Liver (tissue), 9 donors: ENCODE data around the gene OR2A2. TPM values are rescaled to one million over a fixed set of nuclear protein-coding genes. Genes with fewer than 3 reads are reported as not detected.

ENCODE experiments used
- DNase-seq: peaks from one replicate; pipeline ENCODE4 v3.0.0-alpha.2; 2017; ENCODE audit warnings: low spot score
- H3K27ac ChIP-seq, 2 donors: one replicate each; pipeline ENCODE4 v1.7.0; 2013; ENCODE audit warnings: inconsistent platforms in 2 of 2, low read length in 2 of 2, control low read depth in 1 of 2, low read depth in 1 of 2, mild to moderate bottlenecking in 1 of 2
- H3K27me3 ChIP-seq, 4 donors: one replicate each; pipeline versions ENCODE4 v1.6.1 to v1.7.0; 2013; ENCODE audit warnings: low read length in 3 of 4, inconsistent platforms in 1 of 4, mild to moderate bottlenecking in 1 of 4, moderate library complexity in 1 of 4; ENCODE audit not compliant: control insufficient read depth in 4 of 4, insufficient read depth in 4 of 4
- H3K36me3 ChIP-seq, 4 donors: one replicate each; pipeline versions ENCODE4 v1.6.1 to v1.7.0; 2013; ENCODE audit warnings: low read length in 3 of 4, mild to moderate bottlenecking in 3 of 4, low read depth in 1 of 4, moderate library complexity in 1 of 4; ENCODE audit not compliant: control insufficient read depth in 4 of 4, insufficient read depth in 3 of 4
- H3K4me1 ChIP-seq, 4 donors: one replicate each; pipeline versions ENCODE4 v1.6.1 to v1.7.0; 2013; ENCODE audit warnings: low read length in 3 of 4, mild to moderate bottlenecking in 3 of 4, moderate library complexity in 1 of 4; ENCODE audit not compliant: control insufficient read depth in 4 of 4, insufficient read depth in 4 of 4
- H3K4me3 ChIP-seq, 3 donors: one replicate each; pipeline versions ENCODE4 v1.6.1 to v1.7.0; 2013; ENCODE audit warnings: low read length in 3 of 3, control low read depth in 1 of 3, low read depth in 1 of 3, mild to moderate bottlenecking in 1 of 3
- H3K9ac ChIP-seq, 2 donors: one replicate each; pipeline ENCODE4 v1.7.0; 2013; ENCODE audit warnings: low read length in 2 of 2, mild to moderate bottlenecking in 2 of 2, moderate library complexity in 2 of 2, control low read depth in 1 of 2, low read depth in 1 of 2
- H3K9me3 ChIP-seq, 4 donors: one replicate each; pipeline versions ENCODE4 v1.6.1 to v1.7.0; 2013; ENCODE audit warnings: low read length in 3 of 4; ENCODE audit not compliant: control insufficient read depth in 4 of 4
- FOXA2 ChIP-seq: IDR thresholded peaks from 2 replicates; pipeline ENCODE4 v1.6.1; 2016; ENCODE audit warnings: antibody characterized with exemption
- GABPA ChIP-seq, 2 donors: IDR thresholded peaks in 1 of 2; conservative IDR thresholded peaks in 1 of 2; 2 replicates each; pipeline ENCODE4 v1.6.1; 2016; ENCODE audit warnings: antibody characterized with exemption in 2 of 2, mild to moderate bottlenecking in 1 of 2, moderate library complexity in 1 of 2
- HNF4A ChIP-seq, 2 donors: conservative IDR thresholded peaks; 2 replicates each; pipeline ENCODE4 v1.6.1; 2016; ENCODE audit warnings: antibody characterized with exemption in 2 of 2, mild to moderate bottlenecking in 2 of 2
- HNF4G ChIP-seq: IDR thresholded peaks from 2 replicates; pipeline ENCODE4 v1.6.1; 2016; ENCODE audit warnings: antibody characterized with exemption
- JUND ChIP-seq, 2 donors: IDR thresholded peaks; 2 replicates each; pipeline ENCODE4 v1.6.1; 2016; ENCODE audit warnings: antibody characterized with exemption in 2 of 2
- NR2F2 ChIP-seq: IDR thresholded peaks from 2 replicates; pipeline ENCODE4 v1.6.1; 2016; ENCODE audit warnings: antibody characterized with exemption
- RAD21 ChIP-seq, 2 donors: IDR thresholded peaks; 2 replicates each; pipeline ENCODE4 v1.6.1; 2016; ENCODE audit warnings: antibody characterized with exemption in 2 of 2, mild to moderate bottlenecking in 2 of 2
- RXRA ChIP-seq, 2 donors: IDR thresholded peaks; 2 replicates each; pipeline ENCODE4 v1.6.1; 2017 to 2018; ENCODE audit warnings: antibody characterized with exemption in 2 of 2, mild to moderate bottlenecking in 1 of 2
- SP1 ChIP-seq: IDR thresholded peaks from 2 replicates; pipeline ENCODE4 v1.6.1; 2018; ENCODE audit warnings: antibody characterized with exemption, mild to moderate bottlenecking
- TAF1 ChIP-seq: conservative IDR thresholded peaks from 2 replicates; pipeline ENCODE4 v1.6.1; 2016; ENCODE audit warnings: antibody characterized with exemption, mild to moderate bottlenecking
- YY1 ChIP-seq: IDR thresholded peaks from 2 replicates; pipeline ENCODE4 v1.6.1; 2016; ENCODE audit warnings: antibody characterized with exemption, mild to moderate bottlenecking
- WGBS: extraction: QIAGEN DNeasy Blood & Tissue Kit; methylation state at CpG from one replicate; pipeline ENCODE4 v1.1.7; 2013; 5-methylcytosine and 5-hydroxymethylcytosine counted together
- polyA plus RNA-seq, 2 donors: library from polyadenylated mRNA; stranded (reverse) in 1 of 2; unstranded in 1 of 2; fragments of 200-250 nt in 1 of 2; fragments of >200 nt in 1 of 2; fragmentation: Nextera tagmentation in 1 of 2; extraction: Ambion mirVana in 1 of 2; gene quantifications; one replicate each; pipeline versions ENCODE4 v1.2.1 to v1.2.3, GENCODE V29; 2013 to 2015
- total RNA-seq, 2 donors: library from RNA; depleted of rRNA; stranded (reverse); fragments of >200 nt; gene quantifications; one replicate each; pipeline ENCODE4 v1.2.3, GENCODE V29; 2014
- TF ChIP-seq, protein P1 (sequence below): IDR thresholded peaks from 2 replicates; pipeline ENCODE4 v1.6.1; 2016; ENCODE audit warnings: antibody characterized with exemption
- TF ChIP-seq, protein P2 (sequence below): fragments of 150-350 bp; IDR thresholded peaks from 2 replicates; pipeline ENCODE4 v1.5.1; 2017; ENCODE audit warnings: improper control_type of control experiment, low read depth, low read length; ENCODE audit not compliant: missing input control
- TF ChIP-seq, protein P3 (sequence below): IDR thresholded peaks from 2 replicates; pipeline ENCODE4 v1.6.1; 2016; ENCODE audit warnings: antibody characterized with exemption, mild to moderate bottlenecking
- TF ChIP-seq, protein P4 (sequence below): IDR thresholded peaks from 2 replicates; pipeline ENCODE4 v1.6.1; 2016; ENCODE audit warnings: antibody characterized with exemption
- TF ChIP-seq, protein P5 (sequence below): IDR thresholded peaks from 2 replicates; pipeline ENCODE4 v1.6.1; 2016; ENCODE audit warnings: antibody characterized with exemption
- donor health status: healthy.
- donor health status: healthy.
- donor health status: healthy.
- donor health status: healthy.
- donor health status: healthy.

OR2A2 gene, protein sequence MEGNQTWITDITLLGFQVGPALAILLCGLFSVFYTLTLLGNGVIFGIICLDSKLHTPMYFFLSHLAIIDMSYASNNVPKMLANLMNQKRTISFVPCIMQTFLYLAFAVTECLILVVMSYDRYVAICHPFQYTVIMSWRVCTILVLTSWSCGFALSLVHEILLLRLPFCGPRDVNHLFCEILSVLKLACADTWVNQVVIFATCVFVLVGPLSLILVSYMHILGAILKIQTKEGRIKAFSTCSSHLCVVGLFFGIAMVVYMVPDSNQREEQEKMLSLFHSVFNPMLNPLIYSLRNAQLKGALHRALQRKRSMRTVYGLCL
- total RNA-seq (not detected), polyA plus RNA-seq (not detected)

DNA sequence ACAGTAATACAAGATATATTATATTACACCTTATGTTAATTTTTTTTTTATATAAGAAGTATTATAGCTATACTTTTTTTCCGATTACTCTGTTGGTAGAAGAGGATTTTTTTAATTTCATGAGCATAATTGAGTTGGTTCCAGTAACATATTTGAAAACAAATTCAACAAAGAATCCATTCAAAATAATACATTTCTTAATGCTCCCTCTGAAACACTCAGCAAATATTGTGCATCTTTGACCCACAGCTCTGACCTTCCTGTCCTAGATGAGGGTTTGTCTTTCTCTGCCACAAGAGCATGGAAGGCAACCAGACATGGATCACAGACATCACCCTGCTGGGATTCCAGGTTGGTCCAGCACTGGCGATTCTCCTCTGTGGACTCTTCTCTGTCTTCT lies at the start of gene OR2A2:
Gene OR2A2, plus strand, starts transcription at position 301 of the 400 bp plus-strand sequence. Its CDS starts 0 bp downstream, at position 301.
- Histone ChIP-seq H3K27me3 (peaks cover 0 to 2% (median 0%) of the 10 kb centered on the region in 4 donors), H3K4me1 (no peaks in the 10 kb centered on the region), H3K9me3 (no peaks in the 10 kb centered on the region), H3K4me3 (no peak within 1 kb of the TSS), H3K36me3 (no peaks in the 10 kb centered on the region), H3K9ac (no peak within 1 kb of the TSS), H3K27ac (no peak within 1 kb of the TSS)
- TF ChIP-seq FOXA2 = no peak
- TF ChIP-seq, protein P1, sequence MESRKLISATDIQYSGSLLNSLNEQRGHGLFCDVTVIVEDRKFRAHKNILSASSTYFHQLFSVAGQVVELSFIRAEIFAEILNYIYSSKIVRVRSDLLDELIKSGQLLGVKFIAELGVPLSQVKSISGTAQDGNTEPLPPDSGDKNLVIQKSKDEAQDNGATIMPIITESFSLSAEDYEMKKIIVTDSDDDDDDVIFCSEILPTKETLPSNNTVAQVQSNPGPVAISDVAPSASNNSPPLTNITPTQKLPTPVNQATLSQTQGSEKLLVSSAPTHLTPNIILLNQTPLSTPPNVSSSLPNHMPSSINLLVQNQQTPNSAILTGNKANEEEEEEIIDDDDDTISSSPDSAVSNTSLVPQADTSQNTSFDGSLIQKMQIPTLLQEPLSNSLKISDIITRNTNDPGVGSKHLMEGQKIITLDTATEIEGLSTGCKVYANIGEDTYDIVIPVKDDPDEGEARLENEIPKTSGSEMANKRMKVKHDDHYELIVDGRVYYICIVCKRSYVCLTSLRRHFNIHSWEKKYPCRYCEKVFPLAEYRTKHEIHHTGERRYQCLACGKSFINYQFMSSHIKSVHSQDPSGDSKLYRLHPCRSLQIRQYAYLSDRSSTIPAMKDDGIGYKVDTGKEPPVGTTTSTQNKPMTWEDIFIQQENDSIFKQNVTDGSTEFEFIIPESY = no peak
- TF ChIP-seq RAD21 (IDR thresholded peaks at IDR 0.05) = no peak
- TF ChIP-seq, protein P2, sequence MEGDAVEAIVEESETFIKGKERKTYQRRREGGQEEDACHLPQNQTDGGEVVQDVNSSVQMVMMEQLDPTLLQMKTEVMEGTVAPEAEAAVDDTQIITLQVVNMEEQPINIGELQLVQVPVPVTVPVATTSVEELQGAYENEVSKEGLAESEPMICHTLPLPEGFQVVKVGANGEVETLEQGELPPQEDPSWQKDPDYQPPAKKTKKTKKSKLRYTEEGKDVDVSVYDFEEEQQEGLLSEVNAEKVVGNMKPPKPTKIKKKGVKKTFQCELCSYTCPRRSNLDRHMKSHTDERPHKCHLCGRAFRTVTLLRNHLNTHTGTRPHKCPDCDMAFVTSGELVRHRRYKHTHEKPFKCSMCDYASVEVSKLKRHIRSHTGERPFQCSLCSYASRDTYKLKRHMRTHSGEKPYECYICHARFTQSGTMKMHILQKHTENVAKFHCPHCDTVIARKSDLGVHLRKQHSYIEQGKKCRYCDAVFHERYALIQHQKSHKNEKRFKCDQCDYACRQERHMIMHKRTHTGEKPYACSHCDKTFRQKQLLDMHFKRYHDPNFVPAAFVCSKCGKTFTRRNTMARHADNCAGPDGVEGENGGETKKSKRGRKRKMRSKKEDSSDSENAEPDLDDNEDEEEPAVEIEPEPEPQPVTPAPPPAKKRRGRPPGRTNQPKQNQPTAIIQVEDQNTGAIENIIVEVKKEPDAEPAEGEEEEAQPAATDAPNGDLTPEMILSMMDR = no peak
- no peak for TF ChIP-seq HNF4G
- TF ChIP-seq, protein P3, sequence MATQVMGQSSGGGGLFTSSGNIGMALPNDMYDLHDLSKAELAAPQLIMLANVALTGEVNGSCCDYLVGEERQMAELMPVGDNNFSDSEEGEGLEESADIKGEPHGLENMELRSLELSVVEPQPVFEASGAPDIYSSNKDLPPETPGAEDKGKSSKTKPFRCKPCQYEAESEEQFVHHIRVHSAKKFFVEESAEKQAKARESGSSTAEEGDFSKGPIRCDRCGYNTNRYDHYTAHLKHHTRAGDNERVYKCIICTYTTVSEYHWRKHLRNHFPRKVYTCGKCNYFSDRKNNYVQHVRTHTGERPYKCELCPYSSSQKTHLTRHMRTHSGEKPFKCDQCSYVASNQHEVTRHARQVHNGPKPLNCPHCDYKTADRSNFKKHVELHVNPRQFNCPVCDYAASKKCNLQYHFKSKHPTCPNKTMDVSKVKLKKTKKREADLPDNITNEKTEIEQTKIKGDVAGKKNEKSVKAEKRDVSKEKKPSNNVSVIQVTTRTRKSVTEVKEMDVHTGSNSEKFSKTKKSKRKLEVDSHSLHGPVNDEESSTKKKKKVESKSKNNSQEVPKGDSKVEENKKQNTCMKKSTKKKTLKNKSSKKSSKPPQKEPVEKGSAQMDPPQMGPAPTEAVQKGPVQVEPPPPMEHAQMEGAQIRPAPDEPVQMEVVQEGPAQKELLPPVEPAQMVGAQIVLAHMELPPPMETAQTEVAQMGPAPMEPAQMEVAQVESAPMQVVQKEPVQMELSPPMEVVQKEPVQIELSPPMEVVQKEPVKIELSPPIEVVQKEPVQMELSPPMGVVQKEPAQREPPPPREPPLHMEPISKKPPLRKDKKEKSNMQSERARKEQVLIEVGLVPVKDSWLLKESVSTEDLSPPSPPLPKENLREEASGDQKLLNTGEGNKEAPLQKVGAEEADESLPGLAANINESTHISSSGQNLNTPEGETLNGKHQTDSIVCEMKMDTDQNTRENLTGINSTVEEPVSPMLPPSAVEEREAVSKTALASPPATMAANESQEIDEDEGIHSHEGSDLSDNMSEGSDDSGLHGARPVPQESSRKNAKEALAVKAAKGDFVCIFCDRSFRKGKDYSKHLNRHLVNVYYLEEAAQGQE = no peak
- TF ChIP-seq JUND (IDR thresholded peaks at IDR 0.05) = no peak
- TF ChIP-seq, protein P4, sequence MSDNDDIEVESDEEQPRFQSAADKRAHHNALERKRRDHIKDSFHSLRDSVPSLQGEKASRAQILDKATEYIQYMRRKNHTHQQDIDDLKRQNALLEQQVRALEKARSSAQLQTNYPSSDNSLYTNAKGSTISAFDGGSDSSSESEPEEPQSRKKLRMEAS = no peak
- TF ChIP-seq HNF4A (conservative IDR thresholded peaks at IDR 0.05) = no peak
- TF ChIP-seq TAF1 = no peak
- TF ChIP-seq, protein P5, sequence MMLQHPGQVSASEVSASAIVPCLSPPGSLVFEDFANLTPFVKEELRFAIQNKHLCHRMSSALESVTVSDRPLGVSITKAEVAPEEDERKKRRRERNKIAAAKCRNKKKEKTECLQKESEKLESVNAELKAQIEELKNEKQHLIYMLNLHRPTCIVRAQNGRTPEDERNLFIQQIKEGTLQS = no peak
- TF ChIP-seq RXRA (IDR thresholded peaks at IDR 0.05) = no peak
- no peak for TF ChIP-seq YY1
- TF ChIP-seq SP1 = no peak
- no peak for TF ChIP-seq NR2F2
- TF ChIP-seq GABPA (IDR thresholded peaks at IDR 0.05 in 1 of 2, conservative IDR thresholded peaks at IDR 0.05 in 1 of 2) = no peak
- WGBS = 87% methylated on average over 2 of the region's 2 CpGs
- no peak for DNase-seq
